ENCODE measurements around the gene TDRKH. TPM values are rescaled to one million over a fixed set of nuclear protein-coding genes. Genes with fewer than 3 reads are reported as not detected.

Gene TDRKH
- total RNA-seq (2014; rRNA removed; shearing (Covaris generic)): 24.2 and 25.1 TPM in 2 replicates

DNA sequence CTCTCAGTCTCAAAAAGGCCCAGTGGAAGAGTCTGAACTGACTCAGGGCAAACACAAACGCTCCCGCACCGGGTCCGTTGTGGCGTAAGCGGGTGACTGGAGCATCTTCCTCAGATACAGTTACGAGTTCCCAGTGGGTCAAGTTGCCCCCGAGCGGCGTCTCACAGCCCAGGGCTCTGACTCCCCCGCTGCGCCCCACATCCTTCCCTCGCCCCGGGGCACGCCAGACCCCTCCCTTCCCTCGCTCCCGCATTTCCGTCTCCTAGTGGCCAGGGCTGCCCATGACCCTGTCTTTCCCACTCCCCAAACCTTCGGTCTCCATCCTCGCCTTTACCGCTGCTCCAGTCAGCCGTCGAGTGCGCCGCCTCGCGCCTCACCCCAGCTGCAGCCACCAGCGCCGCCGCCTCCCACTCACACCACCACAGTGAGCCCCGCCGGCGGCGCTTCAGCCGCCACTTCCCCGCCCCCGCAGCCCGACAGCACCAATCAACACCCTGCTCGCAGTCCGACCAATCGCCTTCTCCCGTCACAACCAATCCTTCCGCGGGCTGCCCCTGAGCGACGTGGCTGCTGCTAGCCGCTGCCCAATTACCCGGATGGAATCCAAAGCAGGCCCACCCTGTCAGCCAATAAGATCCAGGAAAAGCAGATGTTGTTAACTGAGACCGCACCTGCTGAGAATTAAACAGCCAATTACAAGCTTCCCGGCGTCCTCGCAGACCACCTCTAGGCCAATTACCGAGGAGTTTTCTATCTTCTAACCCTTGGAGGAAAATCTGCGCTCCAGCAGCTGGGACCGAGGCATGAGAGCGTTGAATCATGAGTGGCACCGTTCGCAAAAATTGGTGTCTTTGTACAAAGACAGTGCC, at the start of gene TDRKH:
Gene TDRKH (minus strand): TSS at position 430 of the 869 bp plus-strand sequence. CDS start 7,478 bp downstream, outside the sequence.
- peak; percentile 100 for DNase-seq (ENCODE audit: low spot score)

DNA sequence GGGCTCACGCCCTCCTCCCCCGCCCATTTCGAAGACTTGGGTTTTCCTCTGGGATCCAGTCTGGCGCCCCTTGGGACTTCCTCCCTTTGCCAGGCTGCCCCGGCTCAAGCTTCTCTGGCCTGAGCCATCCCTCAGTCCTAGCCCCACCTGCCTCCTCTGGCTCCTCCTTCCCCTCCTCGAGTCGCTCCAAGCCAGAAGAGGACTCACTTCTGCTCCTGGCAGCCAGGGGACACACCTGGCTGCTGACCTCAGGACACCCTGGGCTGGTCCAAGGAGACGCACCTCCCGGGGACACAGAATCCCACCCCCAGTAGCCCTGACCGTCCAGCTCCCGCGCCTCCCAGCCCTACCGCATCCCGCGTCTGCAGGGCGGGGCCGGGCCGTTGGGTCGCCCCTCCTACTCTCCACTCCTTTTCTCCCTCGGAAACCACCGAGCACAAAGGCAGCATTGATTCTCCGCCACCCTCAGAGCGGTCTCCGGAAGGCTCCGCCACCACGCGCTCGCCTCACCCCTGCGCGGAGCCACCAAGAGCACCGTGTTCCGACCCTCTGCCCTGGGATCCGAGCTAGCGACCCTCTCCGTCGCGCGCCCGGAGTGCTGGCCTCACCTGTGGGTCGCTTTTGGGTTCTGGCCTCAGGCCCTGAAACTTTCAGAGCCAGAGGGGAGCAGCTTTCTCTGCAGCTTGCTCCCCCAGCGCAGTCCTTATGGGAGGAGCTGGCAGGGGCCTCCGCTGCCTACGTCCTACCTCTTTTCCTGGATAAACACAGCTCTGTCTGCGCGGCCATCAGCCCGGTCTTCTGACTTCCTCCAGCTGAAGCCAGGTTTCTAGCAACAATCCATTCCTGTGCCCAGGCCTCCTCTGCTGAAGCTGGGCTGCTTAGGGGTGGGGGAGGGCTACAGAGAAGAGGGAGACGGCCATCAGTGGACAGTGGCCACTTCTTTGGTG, 49.4 kb upstream of the TDRKH start, which contains the start of gene C2CD4D:
Gene C2CD4D (minus strand): TSS at position 364 of the 947 bp plus-strand sequence. CDS start 831 bp downstream, outside the sequence.
- no peak for DNase-seq (ENCODE audit: low spot score)

DNA sequence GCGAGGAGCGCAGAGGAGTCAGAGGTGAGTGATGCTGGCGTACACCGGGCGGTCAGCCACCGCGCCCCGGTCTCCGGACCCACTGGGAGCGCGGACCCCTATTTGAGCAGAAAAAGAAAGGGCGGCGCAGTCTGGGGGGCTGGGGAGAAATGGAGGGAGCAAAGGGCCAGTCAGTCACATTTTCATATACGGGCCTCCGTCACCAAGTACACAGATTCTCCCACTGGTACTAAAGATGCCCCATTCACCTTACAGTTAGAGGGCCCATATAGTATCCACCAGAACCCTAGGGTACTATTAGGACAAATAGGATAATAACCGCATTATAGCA, 48.7 kb upstream of the TDRKH start:
- no peak for DNase-seq (ENCODE audit: low spot score)

GRCh38 chr1:151838222-151839081, 48.2 kb upstream of the TDRKH start:
- no peak for DNase-seq (ENCODE audit: low spot score)

DNA sequence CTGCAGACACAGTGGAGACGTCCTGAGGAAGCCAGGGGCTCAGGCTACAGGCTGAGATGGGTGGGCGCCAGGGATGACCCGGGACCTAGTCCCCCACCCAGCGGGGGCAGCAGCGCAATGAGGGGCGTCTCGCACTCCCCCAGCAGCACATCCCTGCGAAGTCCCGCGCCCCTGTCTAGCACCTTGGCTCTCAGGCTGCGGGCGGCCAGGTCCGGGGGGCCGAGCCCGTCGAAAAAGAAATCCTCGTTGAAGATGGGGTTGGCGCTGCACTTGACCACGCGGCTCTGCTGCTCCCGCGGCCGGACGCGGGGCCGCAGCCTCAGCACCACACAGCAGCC, 47.6 kb upstream of the TDRKH start:
- no peak for DNase-seq (ENCODE audit: low spot score)

GRCh38 chr1:151837197-151837596, 46.9 kb upstream of the TDRKH start:
- DNase-seq (ENCODE audit: low spot score): no peak

DNA sequence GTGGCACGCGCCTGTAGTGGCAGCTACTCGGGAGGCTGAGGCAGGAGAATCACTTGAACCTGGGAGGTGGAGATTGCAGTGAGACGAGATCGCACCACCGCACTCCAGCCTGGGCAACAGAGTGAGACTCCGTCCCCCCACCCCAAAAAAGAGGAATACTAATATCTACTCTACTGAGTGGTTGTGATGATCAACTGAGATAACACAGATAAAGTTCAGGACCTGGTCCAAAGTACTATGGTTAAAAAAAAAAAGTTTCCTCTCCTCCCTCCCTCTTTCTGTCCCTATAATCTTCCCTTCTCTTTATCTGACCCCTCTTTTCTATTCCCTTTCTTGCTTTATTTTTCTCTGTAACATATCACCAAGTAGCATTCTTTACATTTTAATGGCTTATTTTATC, 45.3 kb upstream of the TDRKH start:
- no peak for DNase-seq (ENCODE audit: low spot score)

- DNase-seq (ENCODE audit: low spot score): no peak
Measured at GRCh38 chr1:151834239-151834638, 43.9 kb upstream of the TDRKH start.

GRCh38 chr1:151833172-151833900, 43.0 kb upstream of the TDRKH start:
- no peak for DNase-seq (ENCODE audit: low spot score)

DNA sequence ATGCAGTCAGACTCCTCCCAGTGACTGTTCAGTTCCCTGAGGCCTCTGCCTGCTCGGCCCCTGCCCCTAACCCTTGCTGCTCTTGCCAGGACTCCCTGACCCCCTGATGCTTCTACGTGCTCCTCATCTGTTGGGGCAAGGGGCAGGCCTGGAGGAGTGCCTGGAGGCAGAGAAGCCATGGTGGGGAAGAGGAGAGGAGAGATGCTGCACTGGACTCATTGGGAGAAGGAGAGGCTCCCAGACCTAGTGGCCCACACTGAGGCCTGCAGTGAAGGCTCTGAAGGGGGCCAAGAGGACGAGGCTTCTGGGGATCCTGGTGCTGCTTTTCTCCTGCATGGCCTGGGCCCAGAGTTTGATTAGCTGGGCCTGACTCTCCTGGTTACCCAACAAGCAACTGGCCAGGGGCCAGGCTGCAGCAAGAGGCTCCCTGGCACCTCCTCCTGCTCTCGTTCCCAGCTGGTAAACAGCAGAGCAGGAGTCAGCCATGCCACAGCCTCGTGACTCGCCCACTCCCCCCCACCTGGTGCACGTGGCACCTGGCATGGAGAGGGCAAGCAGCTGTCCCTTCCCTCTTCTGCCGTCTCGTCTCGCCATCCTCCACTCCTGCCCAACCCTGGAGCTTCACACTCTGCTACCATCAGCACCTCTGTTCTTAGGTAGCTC, 42.1 kb upstream of the TDRKH start:
- DNase-seq (ENCODE audit: low spot score): peak; percentile 64

DNA sequence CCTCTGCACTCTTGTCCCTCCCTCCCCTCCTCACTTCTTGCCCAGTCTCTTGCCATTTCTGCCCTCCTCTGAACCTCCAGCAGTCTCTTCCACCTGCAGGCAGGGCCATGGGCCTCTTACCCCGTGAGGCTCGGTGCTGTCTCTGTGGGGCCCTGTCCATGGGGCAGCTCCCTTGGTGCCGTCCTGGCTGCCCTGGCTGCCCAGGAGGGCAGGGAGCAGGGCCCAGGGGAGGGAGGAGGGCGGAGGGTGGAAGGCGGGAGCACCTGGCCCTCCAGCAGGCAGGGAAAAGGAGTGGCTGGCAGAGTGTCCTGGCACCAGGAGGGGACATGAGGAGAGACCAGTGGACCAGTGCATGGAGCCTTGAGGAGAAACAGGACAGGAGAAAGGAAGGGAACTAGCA, 41.3 kb upstream of the TDRKH start, which contains the start of gene RORC:
Gene RORC (minus strand): TSS at position 198 of the 400 bp plus-strand sequence. CDS start 38 bp downstream, at position 160.
- no peak for DNase-seq (ENCODE audit: low spot score)

DNA sequence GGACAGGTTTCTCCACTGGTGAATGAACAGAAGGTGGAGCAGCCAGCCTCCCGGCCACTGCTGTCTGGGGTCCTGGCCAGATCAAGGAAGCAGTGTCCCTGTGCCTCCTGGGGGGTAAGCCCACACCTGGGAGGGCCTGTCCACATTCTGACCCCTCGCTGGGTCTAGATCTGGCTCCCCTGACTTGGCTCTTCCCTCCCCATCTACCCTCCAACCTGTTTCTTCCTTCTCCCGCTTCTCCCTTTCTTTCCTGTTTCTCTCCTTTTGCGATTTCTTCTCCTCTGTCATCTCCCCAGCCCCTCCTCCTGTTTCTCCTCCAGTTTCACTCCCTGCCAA, 40.9 kb upstream of the TDRKH start:
- DNase-seq (ENCODE audit: low spot score): no peak

DNA sequence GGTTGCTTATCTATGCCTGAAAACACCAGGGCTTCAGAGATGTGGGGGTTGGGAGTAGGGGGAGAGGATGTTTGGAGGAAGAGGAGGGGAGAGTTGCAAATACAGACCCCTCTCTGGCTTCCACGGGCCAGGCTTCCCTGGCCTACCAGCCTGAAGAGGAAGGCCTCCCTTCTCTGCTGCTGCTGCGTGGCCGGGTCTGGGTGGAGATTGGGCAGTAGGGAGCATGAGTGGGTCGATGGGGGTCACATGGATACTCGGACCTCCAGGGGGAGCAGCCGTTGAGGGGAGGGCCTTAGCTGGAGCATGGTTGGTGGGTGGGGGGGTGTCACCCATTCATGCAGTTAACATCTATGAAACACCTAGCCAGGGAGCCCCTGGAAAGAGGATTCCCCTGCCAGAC, 39.8 kb upstream of the TDRKH start:
- no peak for DNase-seq (ENCODE audit: low spot score)

- no peak for DNase-seq (ENCODE audit: low spot score)
Measured at GRCh38 chr1:151829352-151830046, 39.2 kb upstream of the TDRKH start.

DNA sequence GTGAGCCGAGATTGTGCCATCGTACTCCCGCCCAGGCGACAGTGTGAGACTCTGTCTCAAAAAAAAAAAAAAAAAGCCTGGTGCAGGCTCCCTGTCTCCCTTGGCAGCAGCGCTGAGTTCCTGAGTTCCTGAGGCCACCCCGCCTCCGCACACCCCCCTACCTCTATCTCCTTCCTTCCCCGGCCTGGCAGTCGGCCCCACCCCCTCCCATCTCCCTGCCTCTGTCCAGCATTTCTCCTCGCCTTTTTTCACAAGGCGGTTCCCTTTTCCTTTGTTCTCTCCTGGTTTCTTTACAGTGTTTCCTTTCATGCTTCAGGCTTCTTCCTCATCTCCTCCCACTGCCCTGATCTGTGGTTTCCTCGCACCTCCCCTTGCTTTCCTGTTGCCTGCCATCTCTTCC, 38.6 kb upstream of the TDRKH start:
- peak; percentile 78 for DNase-seq (ENCODE audit: low spot score)

DNA sequence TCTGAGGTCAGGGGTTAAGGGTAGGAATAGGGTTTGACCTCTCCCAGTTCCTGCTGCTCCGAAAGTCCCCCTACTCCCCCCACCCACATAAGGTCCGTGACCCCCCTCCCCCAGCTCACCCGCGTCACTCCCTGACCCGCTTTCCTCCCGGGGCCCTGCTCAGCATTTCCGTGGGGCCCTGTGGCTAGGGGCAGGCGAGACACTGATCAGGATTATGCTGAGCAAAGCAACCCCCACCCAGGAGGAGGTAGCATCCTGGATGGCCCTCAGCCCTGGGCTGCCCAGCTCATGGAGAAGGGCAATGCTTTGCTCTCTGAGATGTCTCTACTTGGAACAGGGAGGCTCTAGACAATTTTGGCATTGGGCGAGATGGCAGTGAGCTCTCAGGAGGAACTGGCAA, 37.6 kb upstream of the TDRKH start:
- no peak for DNase-seq (ENCODE audit: low spot score)

DNA sequence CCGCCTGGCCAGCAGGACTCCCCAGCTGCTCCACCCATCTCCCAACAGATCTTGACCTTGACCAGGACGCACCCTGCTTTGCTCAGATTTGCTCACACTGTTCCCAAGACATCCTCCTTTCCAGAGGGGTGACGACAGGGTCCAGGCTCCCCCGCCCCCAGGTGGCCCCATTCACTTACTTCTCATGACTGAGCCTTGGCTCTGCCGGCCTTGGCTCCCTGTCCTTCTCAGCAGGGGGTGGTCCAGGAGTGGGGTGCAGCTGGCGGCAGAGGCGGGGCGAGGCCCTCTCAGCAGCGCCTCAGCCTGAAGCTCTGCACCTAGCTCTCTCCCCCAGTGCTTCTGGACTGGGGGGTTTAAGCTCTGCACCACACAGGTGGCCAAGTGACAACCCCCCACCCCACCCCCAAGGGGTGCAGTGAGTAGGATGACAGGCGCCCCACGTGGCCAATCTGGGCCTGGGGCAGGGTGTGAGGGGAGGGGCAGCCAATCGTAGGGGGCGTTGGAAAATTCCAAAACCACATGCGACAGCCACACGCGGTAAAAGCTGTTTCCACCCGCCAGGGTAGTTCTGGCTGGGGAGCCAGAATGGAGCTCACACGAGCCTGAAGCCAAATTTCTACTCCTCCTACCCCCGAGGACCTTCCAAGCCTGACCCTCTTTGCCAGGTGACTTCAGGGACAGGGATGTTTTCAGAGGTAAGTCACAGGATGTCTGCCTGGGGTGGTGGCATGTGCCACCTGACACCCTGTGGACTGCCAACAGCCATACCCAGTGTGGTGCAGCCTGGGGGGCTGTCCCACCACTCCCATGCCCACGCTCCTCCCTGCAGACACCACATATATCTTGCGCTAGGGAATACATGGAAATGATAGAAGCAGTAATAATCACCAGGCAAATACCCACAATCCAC, 35.7 kb upstream of the TDRKH start:
- DNase-seq (ENCODE audit: low spot score): no peak

DNA sequence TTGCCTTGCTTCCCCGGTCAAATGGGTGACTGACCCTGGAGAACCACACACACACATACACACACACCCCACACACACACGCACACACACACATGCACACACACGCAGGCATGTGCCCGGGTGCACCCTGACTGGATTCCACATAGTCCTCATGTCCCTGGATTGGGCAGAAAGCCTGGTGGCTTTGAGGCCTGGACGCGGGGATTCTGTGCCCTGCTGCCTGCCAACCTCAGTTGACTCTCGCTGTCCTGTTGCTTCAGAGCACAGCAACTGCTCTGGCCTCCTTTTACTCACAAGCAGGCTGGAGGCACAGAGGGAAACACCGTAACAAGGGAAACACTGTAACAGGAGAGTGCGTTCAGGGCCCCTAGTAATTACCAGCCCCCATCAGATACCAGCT, 34.9 kb upstream of the TDRKH start:
- no peak for DNase-seq (ENCODE audit: low spot score)

DNA sequence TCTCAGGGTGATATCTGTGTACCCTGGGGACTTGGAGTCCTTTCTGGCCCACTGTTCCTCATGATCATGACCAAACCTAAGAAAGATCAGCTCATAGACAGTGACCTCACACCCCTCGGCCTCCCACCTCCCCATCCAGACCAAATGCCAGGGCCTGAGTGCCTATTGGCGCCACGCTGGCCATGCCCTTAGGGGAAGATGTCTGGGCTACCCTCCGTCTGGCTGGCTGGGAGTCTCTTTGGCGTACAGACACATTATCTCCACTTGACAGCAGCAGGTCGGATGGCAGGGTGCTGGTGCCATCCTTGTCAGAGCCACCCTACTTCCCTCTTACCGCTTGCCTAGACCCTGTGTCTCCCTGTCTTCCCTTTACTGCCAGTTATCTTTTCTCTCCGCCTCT, 32.9 kb upstream of the TDRKH start:
- no peak for DNase-seq (ENCODE audit: low spot score)
